VCaP (cell line): ENCODE measurements around the gene VAT1L.

Experiments used
- H3K27ac ChIP-seq: fragments of 450-650 bp; 2 replicates; pipeline ENCODE4 v1.5.1; 2017
- TF ChIP-seq, protein P1 (sequence below): fragments of 450-650 bp; conservative IDR thresholded peaks from 2 replicates; pipeline ENCODE4 v1.5.1; 2017; ENCODE audit warnings: mild to moderate bottlenecking, moderate library complexity

VAT1L gene

DNA sequence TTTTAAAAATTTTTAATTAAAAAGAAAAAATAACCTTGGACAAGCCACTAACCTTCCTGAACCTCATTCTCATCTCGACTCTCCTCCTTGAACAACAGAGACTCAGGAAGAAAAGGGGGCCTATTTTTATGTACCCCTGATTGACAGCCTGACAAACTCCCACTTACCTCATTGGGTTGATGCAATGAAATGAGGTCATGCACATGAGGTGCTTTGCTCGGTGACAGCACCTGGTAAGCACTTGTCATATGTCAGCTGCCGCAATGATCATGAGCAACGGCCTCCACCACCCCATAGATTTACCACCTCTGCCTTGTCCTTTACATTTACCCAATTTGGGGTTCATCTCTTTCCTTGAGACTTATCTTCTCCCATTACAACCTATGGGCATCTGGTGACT lies 167.9 kb downstream of the VAT1L start:
- TF ChIP-seq, protein P1, sequence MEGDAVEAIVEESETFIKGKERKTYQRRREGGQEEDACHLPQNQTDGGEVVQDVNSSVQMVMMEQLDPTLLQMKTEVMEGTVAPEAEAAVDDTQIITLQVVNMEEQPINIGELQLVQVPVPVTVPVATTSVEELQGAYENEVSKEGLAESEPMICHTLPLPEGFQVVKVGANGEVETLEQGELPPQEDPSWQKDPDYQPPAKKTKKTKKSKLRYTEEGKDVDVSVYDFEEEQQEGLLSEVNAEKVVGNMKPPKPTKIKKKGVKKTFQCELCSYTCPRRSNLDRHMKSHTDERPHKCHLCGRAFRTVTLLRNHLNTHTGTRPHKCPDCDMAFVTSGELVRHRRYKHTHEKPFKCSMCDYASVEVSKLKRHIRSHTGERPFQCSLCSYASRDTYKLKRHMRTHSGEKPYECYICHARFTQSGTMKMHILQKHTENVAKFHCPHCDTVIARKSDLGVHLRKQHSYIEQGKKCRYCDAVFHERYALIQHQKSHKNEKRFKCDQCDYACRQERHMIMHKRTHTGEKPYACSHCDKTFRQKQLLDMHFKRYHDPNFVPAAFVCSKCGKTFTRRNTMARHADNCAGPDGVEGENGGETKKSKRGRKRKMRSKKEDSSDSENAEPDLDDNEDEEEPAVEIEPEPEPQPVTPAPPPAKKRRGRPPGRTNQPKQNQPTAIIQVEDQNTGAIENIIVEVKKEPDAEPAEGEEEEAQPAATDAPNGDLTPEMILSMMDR: no peak
- no peak overlapping the region for H3K27ac ChIP-seq

DNA sequence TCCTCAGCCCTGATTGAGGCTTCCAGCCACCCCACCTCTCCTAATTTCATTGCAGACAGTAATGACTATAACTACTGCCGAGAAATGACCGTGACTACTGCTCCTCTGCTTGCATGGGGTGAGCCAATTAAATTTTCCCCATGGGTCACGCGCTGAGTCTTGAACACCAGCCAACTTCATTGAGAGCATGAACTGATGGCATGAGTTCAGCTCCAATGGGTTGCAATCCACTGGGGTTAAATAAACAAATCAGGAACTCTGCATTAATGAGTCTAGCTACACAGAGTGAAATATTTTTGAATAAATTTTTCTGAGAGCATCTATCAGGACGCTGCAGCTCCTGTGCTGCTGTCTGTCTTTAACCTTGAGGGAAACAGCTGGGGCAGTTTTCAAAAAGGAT lies 172.4 kb downstream of the VAT1L start:
- H3K27ac ChIP-seq: no peak overlapping the region
- TF ChIP-seq, protein P1: no peak

- TF ChIP-seq, protein P1: no peak
- no peak overlapping the region for H3K27ac ChIP-seq
These were observed 173.4 kb downstream of the VAT1L start for GRCh38 chr16:77961814-77962213.

DNA sequence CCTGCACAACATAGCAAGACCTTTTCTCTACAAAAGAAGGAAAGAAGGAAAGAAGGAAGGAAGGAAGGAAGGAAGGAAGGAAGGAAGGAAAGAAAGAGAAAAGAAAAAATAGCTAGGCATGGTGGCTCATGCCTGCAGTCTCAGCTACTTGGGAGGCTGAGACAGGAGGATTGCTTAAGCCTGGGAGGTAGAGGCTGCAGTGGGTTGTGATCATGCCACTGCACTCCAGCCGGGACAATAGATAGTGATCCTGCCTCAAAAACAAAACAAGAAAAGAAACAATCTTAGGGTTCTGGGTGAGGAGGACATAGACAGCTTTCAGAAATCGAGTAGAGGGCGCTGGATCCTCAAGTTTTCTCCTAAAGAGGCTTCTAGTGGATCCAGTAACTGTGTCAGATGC lies 174.3 kb downstream of the VAT1L start:
- TF ChIP-seq, protein P1: no peak
- no peak overlapping the region for H3K27ac ChIP-seq

- TF ChIP-seq, protein P1: no peak
- H3K27ac ChIP-seq: no peak overlapping the region
These were observed 175.1 kb downstream of the VAT1L start for GRCh38 chr16:77963185-77964044.

GRCh38 chr16:77965346-77965745 lies 177.0 kb downstream of the VAT1L start:
- H3K27ac ChIP-seq: no peak overlapping the region
- TF ChIP-seq, protein P1: no peak

- TF ChIP-seq, protein P1: no peak
- no peak overlapping the region for H3K27ac ChIP-seq
These were observed 178.9 kb downstream of the VAT1L start for GRCh38 chr16:77967054-77967904.
